Endothelial cell (in vitro differentiated cells): ENCODE data around the gene TOP3B. TPM values are rescaled to one million over a fixed set of nuclear protein-coding genes. Genes with fewer than 3 reads are reported as not detected.
A peak's percentile ranks its signal among the peaks of the same experiment; 100 is the strongest.

Experiments used
- DNase-seq: peaks from one replicate; pipeline ENCODE4 v3.0.0; 2021; ENCODE audit warnings: low spot score
- H3K27ac Mint-ChIP-seq: one replicate; pipeline ENCODE4 v1.8.0; 2021; ENCODE audit warnings: mixed read lengths, inconsistent platforms; ENCODE audit not compliant: unreplicated experiment
- H3K27me3 Mint-ChIP-seq: one replicate; pipeline ENCODE4 v1.8.0; 2021; ENCODE audit warnings: mild to moderate bottlenecking, moderate library complexity, mixed read lengths, inconsistent platforms; ENCODE audit not compliant: unreplicated experiment
- H3K36me3 Mint-ChIP-seq: one replicate; pipeline ENCODE4 v1.8.0; 2021; ENCODE audit warnings: mild to moderate bottlenecking, low read depth, mixed read lengths, inconsistent platforms; ENCODE audit not compliant: unreplicated experiment
- H3K4me1 Mint-ChIP-seq: one replicate; pipeline ENCODE4 v1.8.0; 2021; ENCODE audit warnings: mild to moderate bottlenecking, mixed read lengths, inconsistent platforms; ENCODE audit not compliant: unreplicated experiment
- H3K4me3 Mint-ChIP-seq: one replicate; pipeline ENCODE4 v1.8.0; 2021; ENCODE audit warnings: mild to moderate bottlenecking, mixed read lengths, inconsistent platforms; ENCODE audit not compliant: unreplicated experiment
- H3K9me3 Mint-ChIP-seq: one replicate; pipeline ENCODE4 v1.8.0; 2021; ENCODE audit warnings: mixed read lengths, inconsistent platforms; ENCODE audit not compliant: unreplicated experiment
- total RNA-seq: library from RNA; stranded (reverse); fragmentation: NEBNext Ultra II Directional; extraction: Animal tissue kit (Norgen Biotek cat#: 25700); gene quantifications from one replicate; pipeline ENCODE4 v1.2.1, GENCODE V29; 2021; ENCODE audit not compliant: unreplicated experiment
- TF ChIP-seq, protein P1 (sequence below): fragments of 200-600 bp; sonication (generic); IDR thresholded peaks from one replicate; pipeline ENCODE4 v1.5.0; 2021; ENCODE audit warnings: antibody characterized with exemption; ENCODE audit not compliant: unreplicated experiment

The TOP3B gene
- total RNA-seq, 1 donor from 2014 or later: 55.6 TPM

DNA sequence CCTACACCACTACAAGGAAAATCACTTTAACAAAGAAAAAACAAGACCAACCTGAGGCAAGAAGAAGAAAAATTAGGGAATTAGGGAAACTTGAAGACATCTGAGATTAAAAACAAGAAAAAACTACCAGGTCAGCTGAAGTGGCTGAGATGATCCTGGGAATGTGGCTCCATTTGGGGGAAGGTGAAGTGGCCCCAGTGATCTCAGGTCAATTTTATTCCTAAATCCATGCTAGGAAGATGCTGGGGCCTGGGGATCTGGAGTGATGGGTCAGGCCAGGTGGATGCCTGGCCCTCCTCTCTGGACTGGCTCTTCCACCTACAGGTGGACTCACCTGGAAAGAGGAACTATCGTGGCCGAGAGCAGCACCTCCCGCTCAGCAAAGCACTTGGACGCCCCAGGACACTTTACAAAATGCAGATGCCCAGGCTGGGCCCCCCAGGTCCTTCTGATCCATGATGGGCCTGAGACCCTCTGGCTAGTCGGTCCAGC lies 6.7 kb downstream of the TOP3B start:
- peaks cover 5% of the 10 kb centered on the region for H3K27me3 Mint-ChIP-seq
- H3K4me3 Mint-ChIP-seq: no peak overlapping the region
- DNase-seq: no peak
- no peaks in the 10 kb centered on the region for H3K9me3 Mint-ChIP-seq
- H3K27ac Mint-ChIP-seq: no peak overlapping the region
- TF ChIP-seq, protein P1, sequence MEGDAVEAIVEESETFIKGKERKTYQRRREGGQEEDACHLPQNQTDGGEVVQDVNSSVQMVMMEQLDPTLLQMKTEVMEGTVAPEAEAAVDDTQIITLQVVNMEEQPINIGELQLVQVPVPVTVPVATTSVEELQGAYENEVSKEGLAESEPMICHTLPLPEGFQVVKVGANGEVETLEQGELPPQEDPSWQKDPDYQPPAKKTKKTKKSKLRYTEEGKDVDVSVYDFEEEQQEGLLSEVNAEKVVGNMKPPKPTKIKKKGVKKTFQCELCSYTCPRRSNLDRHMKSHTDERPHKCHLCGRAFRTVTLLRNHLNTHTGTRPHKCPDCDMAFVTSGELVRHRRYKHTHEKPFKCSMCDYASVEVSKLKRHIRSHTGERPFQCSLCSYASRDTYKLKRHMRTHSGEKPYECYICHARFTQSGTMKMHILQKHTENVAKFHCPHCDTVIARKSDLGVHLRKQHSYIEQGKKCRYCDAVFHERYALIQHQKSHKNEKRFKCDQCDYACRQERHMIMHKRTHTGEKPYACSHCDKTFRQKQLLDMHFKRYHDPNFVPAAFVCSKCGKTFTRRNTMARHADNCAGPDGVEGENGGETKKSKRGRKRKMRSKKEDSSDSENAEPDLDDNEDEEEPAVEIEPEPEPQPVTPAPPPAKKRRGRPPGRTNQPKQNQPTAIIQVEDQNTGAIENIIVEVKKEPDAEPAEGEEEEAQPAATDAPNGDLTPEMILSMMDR: no peak
- H3K36me3 Mint-ChIP-seq: peaks cover 21% of the 10 kb centered on the region
- peaks cover 14% of the 10 kb centered on the region for H3K4me1 Mint-ChIP-seq

DNA sequence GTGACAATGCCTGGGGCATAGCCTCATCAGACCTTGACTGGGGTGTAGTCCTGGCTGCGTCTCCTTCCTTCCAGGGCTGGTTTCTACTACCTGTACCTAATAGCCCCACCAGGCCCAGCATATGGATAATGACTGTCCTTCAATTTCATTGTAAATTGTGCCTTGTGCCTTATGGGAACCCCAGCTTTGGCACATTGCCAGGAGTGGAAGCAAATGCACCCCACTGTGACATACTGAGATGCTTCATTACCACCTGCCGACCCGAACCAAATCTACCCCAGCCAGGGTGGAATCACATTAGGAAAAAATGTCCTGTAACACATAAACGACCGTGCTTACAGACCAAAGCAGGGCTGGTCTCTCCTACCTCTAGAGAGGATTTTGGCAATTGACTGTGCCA lies 7.3 kb downstream of the TOP3B start:
- no peak for DNase-seq
- Mint-ChIP-seq H3K27me3 (peaks cover 5% of the 10 kb centered on the region), H3K36me3 (peaks cover 25% of the 10 kb centered on the region), H3K4me1 (peaks cover 17% of the 10 kb centered on the region), H3K4me3 (no peak overlapping the region), H3K27ac (peak overlapping the region; percentile 52), H3K9me3 (no peaks in the 10 kb centered on the region)
- TF ChIP-seq, protein P1: no peak

DNA sequence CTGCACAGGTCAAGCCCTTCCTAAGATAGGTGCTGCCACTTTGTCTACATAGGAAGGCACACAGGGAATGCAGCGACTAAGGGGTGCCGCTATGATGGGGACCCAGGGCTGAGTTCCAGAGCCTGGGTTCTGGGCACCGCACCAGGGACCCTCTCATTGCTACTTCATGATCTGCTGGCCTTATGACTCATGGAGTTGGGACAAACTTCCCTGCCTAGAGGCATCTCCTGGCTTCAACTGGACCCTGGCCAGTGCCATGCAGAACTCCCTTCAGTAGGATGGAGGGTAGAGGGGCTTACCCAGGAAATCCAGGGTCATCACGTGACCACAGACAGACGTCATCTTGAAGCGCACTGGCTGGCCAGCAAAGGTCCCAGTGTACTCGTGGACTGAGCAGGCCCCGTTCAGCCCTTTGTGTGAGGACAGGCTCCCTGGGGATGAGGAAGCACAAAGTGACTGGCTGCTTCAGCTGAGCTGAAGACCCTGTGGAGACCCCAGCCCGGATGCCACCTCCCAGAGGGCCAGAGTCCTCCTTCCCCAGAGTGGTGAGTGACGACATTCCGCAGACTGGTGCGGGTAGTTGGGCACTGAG lies 8.4 kb downstream of the TOP3B start:
- peaks cover 25% of the 10 kb centered on the region for H3K36me3 Mint-ChIP-seq
- TF ChIP-seq, protein P1: no peak
- no peak for DNase-seq
- H3K4me3 Mint-ChIP-seq: no peak overlapping the region
- no peaks in the 10 kb centered on the region for H3K9me3 Mint-ChIP-seq
- no peak overlapping the region for H3K27ac Mint-ChIP-seq
- peaks cover 10% of the 10 kb centered on the region for H3K4me1 Mint-ChIP-seq
- H3K27me3 Mint-ChIP-seq: peaks cover 5% of the 10 kb centered on the region

DNA sequence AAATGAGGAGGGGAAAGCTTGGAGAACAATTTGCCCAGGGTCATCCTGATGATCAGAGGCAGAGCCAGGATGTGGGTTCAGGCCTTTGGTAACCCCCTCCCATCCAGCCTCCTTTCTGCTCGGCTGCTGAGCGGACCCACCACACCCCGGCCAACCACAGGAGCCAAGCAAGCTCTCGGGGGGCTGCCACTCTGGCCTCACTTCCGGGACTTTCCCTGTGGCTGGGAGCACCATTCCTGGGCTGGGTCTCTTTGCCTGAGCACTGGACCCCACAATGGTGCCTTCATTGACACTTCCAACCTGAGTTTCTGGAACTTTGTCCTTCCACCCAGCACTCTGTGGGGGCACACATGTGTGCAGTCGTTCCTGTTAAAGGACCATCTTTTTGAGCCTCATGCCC lies 9.8 kb downstream of the TOP3B start:
- TF ChIP-seq, protein P1: no peak
- peak overlapping the region; percentile 70 for H3K27ac Mint-ChIP-seq
- no peak overlapping the region for H3K4me3 Mint-ChIP-seq
- H3K36me3 Mint-ChIP-seq: peaks cover 36% of the 10 kb centered on the region
- peaks cover 3% of the 10 kb centered on the region for H3K4me1 Mint-ChIP-seq
- no peaks in the 10 kb centered on the region for H3K9me3 Mint-ChIP-seq
- no peak for DNase-seq
- peaks cover 3% of the 10 kb centered on the region for H3K27me3 Mint-ChIP-seq

DNA sequence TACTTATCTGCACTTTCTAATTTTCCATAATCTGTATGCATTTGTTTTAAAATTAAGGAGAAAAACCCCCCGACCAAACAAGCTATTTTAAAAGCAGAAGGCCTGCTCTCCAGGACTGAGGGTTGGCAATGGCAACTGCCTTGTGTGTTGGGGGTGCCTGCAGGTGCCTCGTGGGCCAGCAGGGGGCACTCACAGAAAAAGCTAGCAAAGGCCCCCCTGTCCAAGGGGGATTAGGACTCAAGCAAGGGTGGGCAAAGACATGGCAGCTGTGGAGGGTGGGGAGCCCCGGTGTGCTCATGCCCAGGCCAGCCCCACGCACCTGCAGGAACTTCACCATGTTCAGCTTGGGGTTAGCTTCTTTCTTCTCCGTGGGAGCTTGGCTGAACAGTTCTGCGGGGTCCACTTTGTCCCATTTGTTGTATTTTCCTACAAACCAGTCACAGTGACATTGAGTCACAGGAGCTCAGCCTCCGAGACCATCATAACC lies 10.3 kb downstream of the TOP3B start:
- H3K27me3 Mint-ChIP-seq: peaks cover 3% of the 10 kb centered on the region
- peaks cover 3% of the 10 kb centered on the region for H3K4me1 Mint-ChIP-seq
- H3K27ac Mint-ChIP-seq: peak overlapping the region; percentile 70
- H3K9me3 Mint-ChIP-seq: no peaks in the 10 kb centered on the region
- peak; percentile 76 for DNase-seq
- H3K36me3 Mint-ChIP-seq: peaks cover 39% of the 10 kb centered on the region
- H3K4me3 Mint-ChIP-seq: no peak overlapping the region
- TF ChIP-seq, protein P1: peak; percentile 85
